HG03442 (cell line): ENCODE data around the gene DMXL2.
A peak's percentile ranks its signal among the peaks of the same experiment; 100 is the strongest.
"Not testable (repeated sequence)": the region's sequence is repeated elsewhere in the genome, so short reads cannot be mapped to it uniquely, and the experiment has no call there.

Experiments used
- ATAC-seq: cut with Tn5 transposase; IDR thresholded peaks from one replicate; pipeline ENCODE4 v1.9.1; 2021; ENCODE audit warnings: mild to moderate bottlenecking, moderate library complexity; ENCODE audit not compliant: unreplicated experiment

DMXL2 gene

GRCh38 chr15:51622604-51623370, at the start of gene DMXL2:
DMXL2 (minus strand) TSS chr15:51622771; CDS start chr15:51622545, 226 bp downstream.
- peak; percentile 38 for ATAC-seq

GRCh38 chr15:51672155-51672687, 49.6 kb upstream of the DMXL2 start:
- no peak for ATAC-seq

GRCh38 chr15:51669381-51669780, 46.8 kb upstream of the DMXL2 start:
- ATAC-seq = no peak

- no peak for ATAC-seq
These were observed 45.9 kb upstream of the DMXL2 start for GRCh38 chr15:51668446-51668845.

GRCh38 chr15:51667478-51667877, 44.9 kb upstream of the DMXL2 start:
- ATAC-seq = no peak

- no peak for ATAC-seq
These were observed 38.5 kb upstream of the DMXL2 start for GRCh38 chr15:51661072-51661471.

GRCh38 chr15:51658664-51659063, 36.1 kb upstream of the DMXL2 start:
- no peak for ATAC-seq

- not testable (repeated sequence) for ATAC-seq
These were observed 33.0 kb upstream of the DMXL2 start for GRCh38 chr15:51655401-51656057.

GRCh38 chr15:51652084-51652668, 29.6 kb upstream of the DMXL2 start:
- no peak for ATAC-seq

- ATAC-seq = no peak
These were observed 27.3 kb upstream of the DMXL2 start for GRCh38 chr15:51649659-51650521.

GRCh38 chr15:51648643-51649042, 26.1 kb upstream of the DMXL2 start:
- not testable (repeated sequence) for ATAC-seq

- ATAC-seq = not testable (repeated sequence)
These were observed 25.5 kb upstream of the DMXL2 start for GRCh38 chr15:51648101-51648500.

GRCh38 chr15:51647128-51647562, 24.6 kb upstream of the DMXL2 start:
- no peak for ATAC-seq

- ATAC-seq = no peak
These were observed 20.1 kb upstream of the DMXL2 start for GRCh38 chr15:51642696-51643095.

- ATAC-seq = no peak
These were observed 19.0 kb upstream of the DMXL2 start for GRCh38 chr15:51641490-51642130.

- no peak for ATAC-seq
These were observed 12.1 kb upstream of the DMXL2 start for GRCh38 chr15:51634591-51635198.

- no peak for ATAC-seq
These were observed 7.0 kb upstream of the DMXL2 start for GRCh38 chr15:51629612-51630011.

GRCh38 chr15:51625236-51625635, 2.7 kb upstream of the DMXL2 start:
- ATAC-seq = peak; percentile 29

GRCh38 chr15:51624022-51624421, 1.5 kb upstream of the DMXL2 start:
- no peak for ATAC-seq
